ENCODE measurements around the gene TAF7.
"Not testable (repeated sequence)": the region's sequence is repeated elsewhere in the genome, so short reads cannot be mapped to it uniquely, and the experiment has no call there.

The TAF7 gene

GRCh38 chr5:141330299-141331080, 9.9 kb upstream of the TAF7 start, which contains the start of gene PCDHGA1:
Gene PCDHGA1 (plus strand): TSS chr5:141330514.
- Histone ChIP-seq H3K27ac (ENCODE audit: low read length) (no peak within 1 kb of the TSS), H3K4me3 (ENCODE audit: low read depth in 1 of 2, low read length in 2 of 2) (peak within 1 kb of the TSS in 1 of 2 donors; percentile 54), H3K9me3 (ENCODE audit: control insufficient read depth in 1 of 2, low read length in 2 of 2) (peaks cover 50 to 67% of the 10 kb centered on the region in 2 donors)

GRCh38 chr5:141328231-141328630, 7.6 kb upstream of the TAF7 start:
- peaks cover 0 to 3% of the 10 kb centered on the region in 2 donors for H3K36me3 ChIP-seq (ENCODE audit: control insufficient read depth in 1 of 2, insufficient read depth in 2 of 2, low read length in 2 of 2)
- no peak overlapping the region for H3K27ac ChIP-seq (ENCODE audit: low read length)
- H3K4me3 ChIP-seq (ENCODE audit: low read depth in 1 of 2, low read length in 2 of 2): peak overlapping the region in 1 of 2 donors; percentile 54
- H3K27me3 ChIP-seq (ENCODE audit: low read depth, low read length): no peaks in the 10 kb centered on the region
- no peaks in the 10 kb centered on the region for H3K4me1 ChIP-seq (ENCODE audit: control insufficient read depth in 1 of 2, insufficient read depth in 2 of 2, low read length in 2 of 2)
- H3K9me3 ChIP-seq (ENCODE audit: control insufficient read depth in 1 of 2, low read length in 2 of 2): peaks cover 37 to 65% of the 10 kb centered on the region in 2 donors

More at GRCh38 chr5:141330299-141331080, 9.9 kb upstream of the TAF7 start, which contains the start of gene PCDHGA1:
- Histone ChIP-seq H3K4me1 (ENCODE audit: control insufficient read depth in 1 of 2, insufficient read depth in 2 of 2, low read length in 2 of 2) (no peaks in the 10 kb centered on the region), H3K36me3 (ENCODE audit: control insufficient read depth in 1 of 2, insufficient read depth in 2 of 2, low read length in 2 of 2) (peaks cover 0 to 3% of the 10 kb centered on the region in 2 donors), H3K27me3 (ENCODE audit: low read depth, low read length) (no peaks in the 10 kb centered on the region)

- H3K4me1 ChIP-seq (ENCODE audit: control insufficient read depth in 1 of 2, insufficient read depth in 2 of 2, low read length in 2 of 2): no peaks in the 10 kb centered on the region
- no peaks in the 10 kb centered on the region for H3K27me3 ChIP-seq (ENCODE audit: low read depth, low read length)
- H3K9me3 ChIP-seq (ENCODE audit: control insufficient read depth in 1 of 2, low read length in 2 of 2): peaks cover 42 to 53% of the 10 kb centered on the region in 2 donors
- peak overlapping the region; percentile 57 to 60 for H3K4me3 ChIP-seq (ENCODE audit: low read depth in 1 of 2, low read length in 2 of 2)
- peaks cover 0 to 3% of the 10 kb centered on the region in 2 donors for H3K36me3 ChIP-seq (ENCODE audit: control insufficient read depth in 1 of 2, insufficient read depth in 2 of 2, low read length in 2 of 2)
- H3K27ac ChIP-seq (ENCODE audit: low read length): peak overlapping the region; percentile 41
These were observed 5.7 kb upstream of the TAF7 start for GRCh38 chr5:141326088-141326854.

GRCh38 chr5:141322261-141322660, 1.7 kb upstream of the TAF7 start:
- H3K4me3 ChIP-seq (ENCODE audit: low read depth in 1 of 2, low read length in 2 of 2): peak overlapping the region in 1 of 2 donors; percentile 6
- H3K9me3 ChIP-seq (ENCODE audit: control insufficient read depth in 1 of 2, low read length in 2 of 2): peaks cover 44 to 46% of the 10 kb centered on the region in 2 donors
- peaks cover 13 to 30% of the 10 kb centered on the region in 2 donors for H3K36me3 ChIP-seq (ENCODE audit: control insufficient read depth in 1 of 2, insufficient read depth in 2 of 2, low read length in 2 of 2)
- no peaks in the 10 kb centered on the region for H3K27me3 ChIP-seq (ENCODE audit: low read depth, low read length)
- peaks cover 0 to 10% of the 10 kb centered on the region in 2 donors for H3K4me1 ChIP-seq (ENCODE audit: control insufficient read depth in 1 of 2, insufficient read depth in 2 of 2, low read length in 2 of 2)
- H3K27ac ChIP-seq (ENCODE audit: low read length): no peak overlapping the region

- no peak overlapping the region for H3K27ac ChIP-seq (ENCODE audit: low read length)
- H3K4me1 ChIP-seq (ENCODE audit: control insufficient read depth in 1 of 2, insufficient read depth in 2 of 2, low read length in 2 of 2): peaks cover 0 to 10% of the 10 kb centered on the region in 2 donors
- peaks cover 54 to 59% of the 10 kb centered on the region in 2 donors for H3K9me3 ChIP-seq (ENCODE audit: control insufficient read depth in 1 of 2, low read length in 2 of 2)
- H3K27me3 ChIP-seq (ENCODE audit: low read depth, low read length): no peaks in the 10 kb centered on the region
- H3K36me3 ChIP-seq (ENCODE audit: control insufficient read depth in 1 of 2, insufficient read depth in 2 of 2, low read length in 2 of 2): peaks cover 13 to 55% of the 10 kb centered on the region in 2 donors
- H3K4me3 ChIP-seq (ENCODE audit: low read depth in 1 of 2, low read length in 2 of 2): peak overlapping the region; percentile 87 to 90
These were observed 885 bp downstream of the TAF7 start for GRCh38 chr5:141319699-141320098.

GRCh38 chr5:141319202-141319601, 1.4 kb downstream of the TAF7 start:
- Histone ChIP-seq H3K27me3 (ENCODE audit: low read depth, low read length) (no peaks in the 10 kb centered on the region), H3K27ac (ENCODE audit: low read length) (no peak overlapping the region), H3K4me3 (ENCODE audit: low read depth in 1 of 2, low read length in 2 of 2) (peak overlapping the region; percentile 87 to 90), H3K9me3 (ENCODE audit: control insufficient read depth in 1 of 2, low read length in 2 of 2) (peaks cover 58 to 60% of the 10 kb centered on the region in 2 donors), H3K36me3 (ENCODE audit: control insufficient read depth in 1 of 2, insufficient read depth in 2 of 2, low read length in 2 of 2) (peaks cover 13 to 58% of the 10 kb centered on the region in 2 donors), H3K4me1 (ENCODE audit: control insufficient read depth in 1 of 2, insufficient read depth in 2 of 2, low read length in 2 of 2) (peaks cover 0 to 10% of the 10 kb centered on the region in 2 donors)

- peaks cover 13 to 78% of the 10 kb centered on the region in 2 donors for H3K36me3 ChIP-seq (ENCODE audit: control insufficient read depth in 1 of 2, insufficient read depth in 2 of 2, low read length in 2 of 2)
- peaks cover 0 to 10% of the 10 kb centered on the region in 2 donors for H3K4me1 ChIP-seq (ENCODE audit: control insufficient read depth in 1 of 2, insufficient read depth in 2 of 2, low read length in 2 of 2)
- peak overlapping the region in 1 of 2 donors; percentile 37 for H3K4me3 ChIP-seq (ENCODE audit: low read depth in 1 of 2, low read length in 2 of 2)
- H3K9me3 ChIP-seq (ENCODE audit: control insufficient read depth in 1 of 2, low read length in 2 of 2): peaks cover 64 to 75% of the 10 kb centered on the region in 2 donors
- H3K27me3 ChIP-seq (ENCODE audit: low read depth, low read length); H3K27ac ChIP-seq (ENCODE audit: low read length): not testable (repeated sequence)
These were observed 3.6 kb downstream of the TAF7 start for GRCh38 chr5:141316963-141317362.

- Histone ChIP-seq H3K9me3 (ENCODE audit: control insufficient read depth in 1 of 2, low read length in 2 of 2) (peaks cover 60 to 81% of the 10 kb centered on the region in 2 donors), H3K27ac (ENCODE audit: low read length) (no peak overlapping the region), H3K36me3 (ENCODE audit: control insufficient read depth in 1 of 2, insufficient read depth in 2 of 2, low read length in 2 of 2) (peaks cover under 1 to 70% of the 10 kb centered on the region in 2 donors), H3K4me3 (ENCODE audit: low read depth in 1 of 2, low read length in 2 of 2) (peak overlapping the region in 1 of 2 donors; percentile 42), H3K4me1 (ENCODE audit: control insufficient read depth in 1 of 2, insufficient read depth in 2 of 2, low read length in 2 of 2) (no peaks in the 10 kb centered on the region), H3K27me3 (ENCODE audit: low read depth, low read length) (no peaks in the 10 kb centered on the region)
These were observed 6.9 kb downstream of the TAF7 start for GRCh38 chr5:141313711-141314110.

GRCh38 chr5:141306630-141307029, 14.0 kb downstream of the TAF7 start:
- peaks cover 0 to 18% of the 10 kb centered on the region in 2 donors for H3K36me3 ChIP-seq (ENCODE audit: control insufficient read depth in 1 of 2, insufficient read depth in 2 of 2, low read length in 2 of 2)
- peaks cover 45 to 82% of the 10 kb centered on the region in 2 donors for H3K9me3 ChIP-seq (ENCODE audit: control insufficient read depth in 1 of 2, low read length in 2 of 2)

GRCh38 chr5:141303756-141304155, 16.8 kb downstream of the TAF7 start, which contains the start of gene SLC25A2:
Gene SLC25A2 (minus strand): TSS chr5:141304049. CDS start chr5:141303865, 184 bp downstream.
- Histone ChIP-seq H3K4me3 (ENCODE audit: low read depth in 1 of 2, low read length in 2 of 2) (peak within 1 kb of the TSS in 1 of 2 donors; percentile 47), H3K27me3 (ENCODE audit: low read depth, low read length) (no peaks in the 10 kb centered on the region), H3K9me3 (ENCODE audit: control insufficient read depth in 1 of 2, low read length in 2 of 2) (peaks cover 41 to 90% of the 10 kb centered on the region in 2 donors), H3K27ac (ENCODE audit: low read length) (no peak within 1 kb of the TSS), H3K4me1 (ENCODE audit: control insufficient read depth in 1 of 2, insufficient read depth in 2 of 2, low read length in 2 of 2) (no peaks in the 10 kb centered on the region), H3K36me3 (ENCODE audit: control insufficient read depth in 1 of 2, insufficient read depth in 2 of 2, low read length in 2 of 2) (peaks cover 0 to 18% of the 10 kb centered on the region in 2 donors)

More at GRCh38 chr5:141306630-141307029, 14.0 kb downstream of the TAF7 start:
- H3K27me3 ChIP-seq (ENCODE audit: low read depth, low read length): no peaks in the 10 kb centered on the region
- H3K27ac ChIP-seq (ENCODE audit: low read length): no peak overlapping the region
- H3K4me1 ChIP-seq (ENCODE audit: control insufficient read depth in 1 of 2, insufficient read depth in 2 of 2, low read length in 2 of 2): no peaks in the 10 kb centered on the region
- peak overlapping the region in 1 of 2 donors; percentile 21 for H3K4me3 ChIP-seq (ENCODE audit: low read depth in 1 of 2, low read length in 2 of 2)

GRCh38 chr5:141298376-141298775, 22.2 kb downstream of the TAF7 start:
- Histone ChIP-seq H3K4me3 (ENCODE audit: low read depth in 1 of 2, low read length in 2 of 2) (peak overlapping the region in 1 of 2 donors; percentile 8), H3K9me3 (ENCODE audit: control insufficient read depth in 1 of 2, low read length in 2 of 2) (peaks cover 30 to 81% of the 10 kb centered on the region in 2 donors), H3K27ac (ENCODE audit: low read length) (no peak overlapping the region), H3K4me1 (ENCODE audit: control insufficient read depth in 1 of 2, insufficient read depth in 2 of 2, low read length in 2 of 2) (no peaks in the 10 kb centered on the region), H3K36me3 (ENCODE audit: control insufficient read depth in 1 of 2, insufficient read depth in 2 of 2, low read length in 2 of 2) (peaks cover 0 to 18% of the 10 kb centered on the region in 2 donors), H3K27me3 (ENCODE audit: low read depth, low read length) (no peaks in the 10 kb centered on the region)
